Superior temporal gyrus (tissue), 1 donor: ENCODE results near the gene MPRIP.

Experiments
- DNase-seq: peaks from one replicate; pipeline ENCODE4 v3.0.0-alpha.2; 2016; ENCODE audit errors: extremely low spot score

MPRIP gene

GRCh38 chr17:17107891-17108431 lies 65.7 kb downstream of the MPRIP start:
- DNase-seq, result no peak

DNA sequence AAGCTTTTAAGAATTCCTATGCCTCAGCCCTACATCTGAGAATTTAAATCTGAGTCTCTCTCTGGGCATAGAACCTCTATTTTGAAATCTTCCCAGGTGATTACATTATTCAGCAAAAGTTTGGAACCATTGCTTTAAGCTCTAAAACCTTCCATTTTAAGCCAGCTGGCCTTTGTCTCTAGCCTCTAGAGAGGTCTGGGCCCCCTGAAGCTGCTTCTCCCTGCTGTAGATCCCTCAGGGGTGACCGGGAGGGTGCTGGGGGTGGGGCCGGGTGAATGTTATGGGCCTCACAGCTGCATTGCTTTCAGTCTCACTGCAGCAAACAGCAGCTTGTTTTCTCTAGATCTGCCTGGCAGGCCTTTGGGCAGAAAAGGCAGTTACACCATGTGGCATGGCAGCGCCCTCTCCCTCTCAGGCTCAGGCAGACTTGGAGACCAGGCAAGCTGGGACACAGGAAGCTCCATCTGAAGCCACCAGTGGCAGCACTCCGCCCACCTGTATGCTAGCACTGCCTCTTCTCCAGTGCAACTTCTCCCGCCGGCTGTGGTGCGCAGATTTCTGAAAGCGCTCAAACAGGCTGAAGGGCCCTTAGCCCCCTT lies 66.3 kb downstream of the MPRIP start:
- DNase-seq, result peak; percentile 81

- DNase-seq, result no peak
These were observed 67.0 kb downstream of the MPRIP start for GRCh38 chr17:17109256-17109655.

- DNase-seq, result no peak
These were observed 67.7 kb downstream of the MPRIP start for GRCh38 chr17:17109907-17110306.

- no peak for DNase-seq
These were observed 68.3 kb downstream of the MPRIP start for GRCh38 chr17:17110520-17110919.

DNA sequence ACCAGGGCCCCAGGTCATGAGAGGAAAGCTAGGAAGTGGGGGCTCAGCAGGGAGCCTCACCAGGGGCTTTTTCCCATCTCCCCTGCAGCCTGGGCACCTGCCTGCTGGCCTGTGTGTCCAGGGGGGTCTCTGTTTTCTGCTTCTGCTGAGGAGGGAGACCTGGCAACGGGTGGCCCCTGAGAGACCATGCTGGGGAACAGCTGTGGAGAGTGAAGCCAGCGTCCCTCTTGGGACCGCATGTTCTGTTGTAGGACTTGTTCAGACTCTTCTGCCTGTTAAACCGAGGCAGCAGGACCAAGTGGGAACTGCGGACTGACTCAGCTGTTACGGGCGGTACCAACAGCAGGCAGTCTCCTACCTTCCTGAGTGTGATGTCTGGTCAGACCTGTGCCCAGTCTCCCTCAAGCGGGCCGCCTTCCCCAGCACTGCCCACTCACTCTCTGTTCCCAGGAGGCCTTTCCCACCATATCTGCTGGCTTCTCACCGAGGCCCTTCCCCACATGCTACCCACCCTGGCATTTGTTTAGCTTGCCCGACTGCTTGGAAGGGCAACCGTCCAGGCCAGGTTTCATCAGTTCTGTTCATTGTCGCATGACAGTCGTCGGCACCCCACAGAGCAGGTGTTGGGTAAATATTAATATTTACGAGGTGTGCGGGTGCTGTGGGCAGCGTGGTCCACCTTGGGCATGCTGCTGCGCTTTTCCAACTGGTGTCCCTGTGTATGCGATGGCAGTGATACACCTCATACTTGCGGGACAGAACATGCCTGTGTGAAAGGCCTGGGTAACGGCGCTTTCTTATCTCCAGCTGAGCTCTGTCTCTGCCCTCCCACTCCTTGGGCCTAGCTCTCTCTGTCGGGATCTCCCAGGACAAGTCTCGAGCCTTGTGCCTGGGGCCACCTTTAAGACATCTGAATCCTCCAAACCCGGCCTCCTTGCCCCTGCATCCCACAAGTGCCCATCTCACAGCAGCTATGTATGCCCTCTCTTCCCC lies 69.4 kb downstream of the MPRIP start:
- no peak for DNase-seq

GRCh38 chr17:17112628-17113200 lies 70.5 kb downstream of the MPRIP start:
- DNase-seq, result no peak

DNA sequence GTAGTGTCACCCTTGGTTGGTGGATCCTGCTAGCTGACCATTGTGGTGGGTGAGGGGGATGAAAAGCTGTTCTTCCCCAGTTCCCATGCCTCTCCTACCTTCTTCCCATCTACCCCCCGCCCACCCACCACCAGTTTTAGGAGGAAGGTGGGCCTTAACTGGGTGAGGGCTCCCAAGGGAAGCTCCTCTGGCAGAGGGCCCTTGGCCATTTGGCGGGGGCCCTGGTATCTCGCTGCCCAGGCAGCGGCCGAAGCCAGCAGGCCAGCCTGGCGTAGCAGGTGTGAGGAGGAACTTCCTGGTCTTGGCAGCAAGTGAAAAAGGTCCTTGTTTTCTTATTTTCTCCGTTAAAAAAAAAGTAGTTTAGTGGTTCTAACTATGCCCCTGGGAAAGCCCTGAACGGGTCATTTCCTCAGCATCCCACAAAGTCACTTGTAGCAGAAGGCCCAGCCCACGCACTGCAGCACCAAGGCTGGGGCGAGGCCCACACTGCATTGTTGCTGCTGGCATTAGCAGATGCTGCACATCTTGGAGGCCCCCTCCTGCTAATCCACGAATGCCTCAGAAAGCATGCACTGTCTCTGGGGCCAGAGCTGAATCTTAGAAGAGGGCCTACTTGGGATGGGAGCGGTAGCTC lies 72.5 kb downstream of the MPRIP start:
- no peak for DNase-seq

- DNase-seq, result no peak
These were observed 73.4 kb downstream of the MPRIP start for GRCh38 chr17:17115620-17116019.

- no peak for DNase-seq
These were observed 74.1 kb downstream of the MPRIP start for GRCh38 chr17:17116406-17116805.

- DNase-seq, result no peak
These were observed 75.7 kb downstream of the MPRIP start for GRCh38 chr17:17117923-17118322.

DNA sequence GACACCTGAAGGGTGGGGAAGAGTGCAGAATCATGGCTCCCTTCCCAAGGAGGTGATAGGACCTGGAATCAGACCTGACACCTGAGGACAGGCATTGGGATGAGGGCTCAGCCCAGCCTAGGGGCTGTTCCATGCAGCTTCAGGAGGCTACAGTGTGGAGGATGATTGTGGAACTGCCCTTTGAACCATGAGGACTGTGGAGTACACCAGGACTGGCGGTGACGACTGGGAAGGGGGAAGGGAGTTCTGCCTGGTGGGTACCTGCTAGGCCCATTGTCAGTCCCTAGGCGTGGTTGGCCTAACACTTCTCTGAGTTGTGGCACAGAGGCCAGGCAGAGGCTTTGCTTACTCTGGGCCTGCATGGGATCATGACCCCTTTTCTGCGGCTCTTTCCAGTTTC lies 76.1 kb downstream of the MPRIP start:
- no peak for DNase-seq

DNA sequence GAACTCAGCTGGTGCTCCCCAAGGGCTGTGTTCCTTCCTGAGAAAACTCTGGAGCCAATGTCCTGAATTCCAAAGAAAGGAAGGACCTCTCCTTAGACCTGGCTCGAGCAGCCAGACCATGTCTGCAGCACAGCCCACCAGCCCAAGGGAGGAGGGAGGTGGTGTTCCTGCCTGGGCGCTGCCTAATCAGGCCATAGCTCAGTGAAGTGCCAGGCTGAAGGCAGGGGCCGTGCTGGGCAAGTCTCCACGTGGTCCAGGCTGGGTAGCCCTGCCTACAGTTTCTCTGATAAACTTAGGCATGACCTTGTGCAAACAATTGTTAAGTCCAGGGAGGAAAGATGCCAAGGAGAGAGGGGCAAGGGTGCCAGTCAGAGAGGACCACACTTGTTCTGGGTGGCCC lies 76.8 kb downstream of the MPRIP start:
- no peak for DNase-seq

- no peak for DNase-seq
These were observed 77.3 kb downstream of the MPRIP start for GRCh38 chr17:17119533-17119932.

GRCh38 chr17:17120294-17120693 lies 78.0 kb downstream of the MPRIP start:
- DNase-seq, result no peak

DNA sequence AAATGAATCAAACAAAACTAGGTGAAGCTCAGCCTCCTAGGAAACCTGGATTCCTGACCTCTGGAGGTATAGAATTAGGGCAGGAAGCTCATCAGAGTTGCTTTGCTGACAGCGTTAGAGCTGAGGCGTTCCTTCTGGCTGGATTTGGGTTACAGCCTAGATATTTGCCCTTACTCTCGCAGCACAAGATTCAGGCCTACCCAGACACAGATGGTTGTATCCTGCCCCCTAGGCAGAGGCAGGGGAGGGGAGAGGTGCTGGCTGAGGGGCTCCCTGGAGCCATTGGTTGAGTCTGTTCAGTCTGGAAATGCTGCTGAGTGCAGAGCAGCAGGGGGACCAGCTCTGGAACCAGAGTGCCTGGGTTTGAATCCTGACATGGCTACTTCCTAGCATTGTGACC lies 78.4 kb downstream of the MPRIP start:
- no peak for DNase-seq

DNA sequence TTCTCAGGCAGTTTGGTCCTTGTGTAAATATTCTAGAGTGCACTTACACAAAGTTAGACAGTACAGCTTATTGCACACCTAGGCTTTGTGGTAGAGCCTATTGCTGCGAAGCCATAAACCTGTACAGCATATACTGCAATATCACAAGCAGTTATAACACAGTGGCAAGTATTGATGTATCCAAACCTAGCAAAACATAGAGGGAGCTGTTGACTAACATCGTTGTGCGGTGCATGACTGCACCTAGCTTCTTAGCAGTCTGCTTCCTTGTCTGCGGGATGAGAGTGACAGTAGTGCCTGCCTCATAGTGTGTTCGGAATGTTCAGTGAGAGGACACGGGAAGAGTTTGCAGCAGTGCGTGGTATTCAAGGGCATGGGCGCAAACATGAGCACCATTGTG lies 78.9 kb downstream of the MPRIP start:
- no peak for DNase-seq

- DNase-seq, result no peak
These were observed 80.7 kb downstream of the MPRIP start for GRCh38 chr17:17122781-17123483.

DNA sequence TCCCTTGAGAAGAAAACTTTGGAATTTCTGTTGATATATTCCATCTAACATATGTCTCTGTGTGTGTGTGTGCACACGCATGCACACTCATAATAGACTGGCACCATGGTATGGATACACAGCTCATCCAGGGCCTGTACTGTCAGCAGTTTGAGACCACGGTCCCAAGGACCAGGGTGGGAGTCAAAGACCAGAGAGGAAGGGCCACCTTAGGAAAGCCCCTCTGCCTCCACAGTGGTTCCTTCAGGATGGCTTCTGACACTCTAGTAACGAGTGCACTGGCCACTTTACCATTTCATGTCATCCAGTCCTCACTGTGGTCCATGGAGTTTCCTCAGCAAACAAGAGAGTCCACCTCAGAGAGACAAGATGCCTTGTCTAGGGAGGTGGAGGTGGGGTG lies 82.1 kb downstream of the MPRIP start:
- DNase-seq, result no peak

DNA sequence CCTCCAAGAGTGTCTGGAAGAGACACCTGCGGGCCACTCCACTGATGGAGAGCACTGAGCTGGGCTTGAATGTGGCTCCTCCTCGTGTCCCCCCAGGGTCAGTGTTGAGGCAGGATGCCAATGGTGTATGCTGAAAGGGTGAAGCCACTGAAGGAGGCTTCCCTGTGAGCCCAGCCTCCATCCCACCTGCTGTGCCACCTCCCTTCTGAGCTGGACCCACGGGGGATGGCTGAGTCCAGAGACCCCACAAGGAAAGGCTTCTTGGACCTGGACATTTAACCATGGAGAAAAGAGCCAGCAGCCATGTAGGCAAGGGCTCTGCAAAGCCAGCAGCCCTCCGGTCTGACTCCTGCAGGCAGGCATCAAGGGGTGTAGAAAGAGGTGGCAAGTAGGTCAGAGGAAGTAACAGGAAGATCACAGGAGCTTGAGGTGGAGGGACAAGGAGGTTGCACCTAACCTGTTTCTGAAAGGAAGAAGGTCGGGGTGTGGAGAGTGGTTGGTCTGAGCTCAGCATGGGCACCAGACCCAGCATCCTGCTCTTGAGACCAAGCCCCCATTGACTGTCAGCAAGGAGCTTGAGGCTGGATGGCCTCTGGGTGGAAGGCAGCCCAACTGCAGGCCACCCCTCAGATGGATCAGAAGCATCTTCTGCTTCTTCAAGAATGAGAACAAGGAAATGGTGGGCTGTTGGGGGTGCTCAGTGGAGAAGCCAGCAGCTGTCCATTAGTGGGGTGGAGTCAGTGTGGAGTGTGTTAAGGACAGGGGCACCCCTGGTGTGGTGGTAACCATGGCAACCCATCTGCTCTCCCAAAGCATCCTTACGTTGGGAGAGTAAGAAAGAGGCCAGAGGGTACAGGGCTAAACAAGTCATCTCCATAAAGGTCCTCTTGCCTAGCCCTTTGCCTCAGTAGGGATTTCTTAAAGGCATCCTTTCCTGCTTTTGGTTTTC lies 83.2 kb downstream of the MPRIP start:
- DNase-seq, result no peak
